Stimulated activated CD4-positive, alpha-beta T cell treated with anti-CD3 and anti-CD28 coated beads, Interleukin-1b, Interleukin-23, amount 100 ng/mL, for 1 hour (primary cell): ENCODE data around the gene CLDN1.

ENCODE experiments used
- DNase-seq, 2 donors: peaks; one replicate each; pipeline ENCODE4 v3.0.0-alpha.2; 2020; ENCODE audit warnings: low read depth in 2 of 2

The CLDN1 gene

DNA sequence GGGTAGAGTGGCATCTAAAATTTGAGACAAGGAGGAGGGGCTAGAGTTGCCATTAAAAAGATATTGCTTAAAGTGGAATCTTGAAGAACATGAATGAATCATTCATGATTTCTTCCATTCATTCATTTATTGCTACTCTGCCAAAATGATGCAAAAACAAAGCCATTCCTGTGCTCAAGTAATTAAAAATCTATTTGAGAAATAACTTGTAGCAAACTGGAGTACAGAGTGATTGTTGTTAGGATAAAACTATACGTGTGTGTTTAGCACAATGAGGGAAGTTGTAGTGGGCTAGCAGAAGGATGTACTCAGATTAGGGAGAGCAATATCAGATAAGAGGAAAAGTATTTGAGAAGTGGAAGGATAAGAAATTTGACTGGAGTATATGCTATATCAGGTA lies 11.7 kb upstream of the CLDN1 start:
- no peak for DNase-seq

DNA sequence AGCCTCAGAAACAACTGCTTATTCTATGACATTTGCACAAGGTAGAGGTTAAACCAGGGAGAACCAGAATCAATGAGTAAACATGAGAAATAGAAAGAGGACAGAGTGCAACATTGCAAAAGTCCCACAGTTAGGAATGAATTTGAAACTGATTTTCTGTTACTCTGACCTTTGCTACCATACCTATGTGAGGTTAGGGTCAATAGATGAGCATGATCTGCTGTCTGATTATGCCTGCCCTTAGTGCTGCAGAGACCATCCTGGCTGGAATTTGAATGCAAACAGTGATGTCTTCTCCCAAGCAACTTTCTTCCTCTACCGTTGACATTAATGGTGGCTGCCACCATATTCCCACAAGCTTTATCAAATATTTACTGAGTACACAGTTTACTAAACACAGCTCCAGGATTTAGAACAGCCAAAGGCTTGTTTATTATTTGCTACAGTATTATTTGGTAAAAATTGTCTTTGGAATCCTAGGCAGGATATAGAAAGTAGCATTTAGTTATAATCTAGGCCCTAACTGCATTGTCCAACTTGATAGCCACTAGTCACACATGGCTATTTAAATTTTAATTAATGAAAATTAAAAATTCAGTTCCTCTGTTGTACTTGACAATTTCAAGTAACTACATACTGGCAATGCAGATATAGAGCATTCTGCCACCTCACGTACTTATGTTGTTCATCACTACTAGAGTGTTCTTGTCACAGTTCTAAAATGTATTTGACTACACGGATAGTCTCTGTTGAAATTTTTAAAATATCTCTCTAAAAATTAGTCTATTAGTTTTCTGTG lies 8.9 kb upstream of the CLDN1 start:
- no peak for DNase-seq

DNA sequence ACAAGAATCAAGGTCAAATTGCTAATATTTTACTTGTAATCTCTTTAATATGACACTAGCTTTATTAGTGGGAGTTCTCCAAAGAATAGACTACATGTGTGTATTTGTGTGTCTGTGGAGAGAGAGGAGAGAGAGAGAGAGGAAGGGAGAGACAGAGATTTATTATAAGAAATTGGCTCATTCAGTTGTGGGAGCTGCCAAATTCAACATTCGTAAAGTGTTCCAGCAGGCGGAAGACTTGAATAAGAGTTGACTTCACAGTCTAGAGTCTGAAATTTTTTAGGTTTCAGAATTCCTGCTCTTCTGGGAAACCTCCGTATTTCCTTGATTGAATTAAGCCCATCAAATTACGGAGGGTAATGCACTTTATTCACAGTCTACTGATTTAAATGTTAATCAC lies 4.7 kb upstream of the CLDN1 start:
- DNase-seq, result no peak

DNA sequence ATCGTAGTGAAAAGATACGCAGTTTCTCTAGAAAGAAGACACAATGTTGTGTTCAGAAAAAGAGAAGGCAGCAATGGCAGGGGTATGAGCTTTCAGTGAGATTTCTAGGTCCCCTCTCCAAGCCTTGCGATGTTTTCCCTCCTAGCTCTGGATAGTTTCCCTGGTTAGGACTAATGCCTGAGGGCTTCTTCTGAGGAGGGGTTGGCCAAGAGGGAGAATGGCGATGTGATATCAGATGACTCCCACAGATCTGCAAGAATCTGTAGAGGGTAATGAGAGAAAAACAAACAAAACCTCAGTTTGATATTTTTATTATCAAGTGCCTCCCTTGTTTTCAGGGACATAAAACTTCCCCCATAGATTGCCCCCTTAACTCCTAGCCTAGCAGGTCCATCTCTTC lies 4.1 kb upstream of the CLDN1 start:
- no peak for DNase-seq

DNA sequence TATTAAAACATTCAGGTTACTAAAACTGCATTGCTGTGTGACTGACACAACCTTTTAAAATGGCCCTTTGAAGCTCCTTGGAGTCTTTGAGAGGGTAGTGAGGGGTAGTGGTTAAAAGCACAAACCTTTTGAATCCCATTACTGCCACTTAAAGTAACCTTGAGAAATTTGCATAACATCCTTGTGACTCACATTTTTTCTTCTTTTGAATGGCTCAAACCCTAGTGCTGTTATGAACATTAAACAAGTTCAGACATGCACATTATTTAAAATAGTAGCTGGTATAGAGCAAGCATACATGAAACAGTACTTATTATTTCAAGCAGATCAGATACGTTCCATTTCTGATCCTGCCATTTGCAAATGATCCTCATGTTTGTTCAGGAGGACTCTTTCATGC lies 3.7 kb upstream of the CLDN1 start:
- no peak for DNase-seq

DNA sequence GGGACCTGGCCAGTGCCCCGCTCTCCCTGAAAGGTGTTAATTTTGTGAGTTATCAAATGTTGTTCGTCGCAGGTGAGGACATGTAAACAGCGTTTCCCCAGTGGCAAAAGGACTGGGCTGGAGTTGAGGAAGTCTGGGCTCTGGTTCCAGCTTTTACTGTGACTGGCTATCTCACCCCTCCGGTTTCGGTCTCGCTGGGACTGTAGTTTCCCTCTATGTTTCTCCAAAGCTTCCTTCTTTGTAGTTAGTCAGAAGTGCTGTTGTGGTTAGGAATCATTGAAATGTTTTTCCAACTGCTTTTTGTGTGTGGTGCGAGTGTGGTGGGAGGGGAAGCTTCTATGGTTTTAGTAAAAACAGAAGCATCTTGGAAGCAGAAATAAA lies 990 bp upstream of the CLDN1 start:
- no peak for DNase-seq

DNA sequence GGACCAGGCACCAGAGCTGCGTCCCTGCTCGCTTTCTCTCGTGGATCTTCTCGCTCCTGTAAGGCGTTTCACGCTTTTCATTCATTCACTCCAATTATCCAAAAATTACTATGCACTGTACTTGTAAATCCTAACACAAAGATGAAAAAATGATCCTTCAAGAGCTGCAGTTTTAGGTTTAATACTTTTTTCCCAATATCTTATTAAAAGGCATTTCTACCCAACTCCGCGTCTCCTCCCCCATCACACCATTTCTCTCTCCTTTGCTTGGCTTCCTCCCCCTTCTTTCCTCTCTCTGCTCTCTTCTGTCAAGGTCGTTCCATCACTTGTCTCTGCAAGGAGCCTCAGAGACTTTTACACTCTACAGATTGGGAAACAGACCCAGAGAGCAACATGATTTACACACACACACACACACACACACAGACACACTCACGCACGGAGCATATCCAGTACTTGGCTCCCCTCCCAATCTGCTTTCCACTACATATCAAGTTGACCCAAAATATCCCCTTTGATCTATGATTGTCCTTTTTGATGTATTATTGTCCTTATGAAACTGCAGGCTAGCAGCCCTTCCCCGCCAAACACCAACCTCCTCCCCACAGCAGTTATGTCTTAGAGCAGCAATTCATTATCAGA lies 479 bp upstream of the CLDN1 start:
- DNase-seq, result no peak

DNA sequence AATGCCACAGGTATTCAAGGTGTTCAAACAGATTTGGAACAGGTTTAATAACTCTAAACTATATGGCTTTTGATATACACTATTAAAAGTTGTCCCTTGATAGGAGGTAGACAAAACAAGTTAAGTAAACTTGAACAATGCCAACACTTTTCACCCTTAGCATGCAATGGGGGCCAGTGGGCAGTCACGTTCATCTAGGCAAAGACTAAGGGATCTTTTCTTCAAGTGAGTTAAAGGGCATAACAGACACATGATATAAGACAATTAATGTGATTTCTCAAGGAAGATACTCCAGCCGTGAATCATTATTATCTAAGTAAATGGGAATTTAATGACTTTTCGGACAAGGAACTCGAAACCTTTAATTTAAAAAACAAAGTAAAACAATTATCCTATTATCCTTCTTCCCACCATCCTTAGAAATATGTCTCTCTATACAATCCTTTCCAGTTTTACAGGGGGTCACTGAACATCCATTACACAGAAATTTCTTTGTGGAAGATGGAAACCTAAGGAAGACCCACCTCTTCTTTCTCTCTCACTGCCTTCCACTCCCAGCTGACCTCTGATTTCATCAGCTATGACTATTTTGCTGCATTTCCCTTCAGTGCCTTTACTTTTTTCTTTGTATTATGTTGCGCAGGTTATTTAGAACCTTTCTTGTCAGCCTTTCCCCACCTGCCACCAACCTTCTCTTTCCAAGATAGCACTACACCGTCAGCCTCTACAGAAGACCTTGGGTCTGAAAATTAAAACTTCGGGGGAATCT lies 1.5 kb downstream of the CLDN1 start:
- DNase-seq, result no peak

DNA sequence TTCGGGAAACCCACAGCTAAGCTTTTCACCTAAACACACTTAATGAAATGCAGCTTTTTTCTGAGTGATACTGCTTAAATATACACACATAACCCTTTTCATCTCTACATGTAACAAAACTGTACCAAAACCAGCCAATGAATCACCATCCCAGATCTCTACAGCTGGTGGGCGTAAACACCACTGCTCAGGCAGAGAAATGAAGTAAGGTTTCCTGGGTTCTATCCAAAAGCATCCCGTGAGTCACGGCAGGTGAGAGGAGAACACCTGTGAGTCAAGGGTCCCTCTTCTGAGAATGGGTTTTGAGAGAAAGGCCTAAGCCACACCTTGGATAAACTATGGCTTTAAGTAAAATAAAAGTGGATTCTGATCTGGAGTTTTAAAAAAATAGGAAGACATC lies 2.6 kb downstream of the CLDN1 start:
- no peak for DNase-seq

DNA sequence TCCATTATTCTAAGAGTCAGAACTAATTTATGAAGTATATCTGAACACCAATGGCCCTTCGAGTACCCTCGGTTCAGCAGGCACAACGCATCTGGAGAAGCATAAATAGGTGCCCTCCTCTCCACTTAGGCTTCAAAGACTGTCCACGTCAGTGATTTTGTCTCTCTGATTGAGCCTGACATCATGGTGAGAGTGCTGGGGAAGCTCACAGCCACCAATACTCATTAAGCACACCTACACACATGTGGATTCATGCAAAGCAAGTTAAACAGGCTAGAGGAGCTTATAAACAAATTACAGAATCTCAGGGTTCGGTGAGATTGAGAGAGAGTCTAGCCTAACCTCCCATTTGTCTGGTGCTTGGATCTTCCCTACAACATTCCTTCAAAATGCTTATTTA lies 3.6 kb downstream of the CLDN1 start:
- DNase-seq, result no peak

DNA sequence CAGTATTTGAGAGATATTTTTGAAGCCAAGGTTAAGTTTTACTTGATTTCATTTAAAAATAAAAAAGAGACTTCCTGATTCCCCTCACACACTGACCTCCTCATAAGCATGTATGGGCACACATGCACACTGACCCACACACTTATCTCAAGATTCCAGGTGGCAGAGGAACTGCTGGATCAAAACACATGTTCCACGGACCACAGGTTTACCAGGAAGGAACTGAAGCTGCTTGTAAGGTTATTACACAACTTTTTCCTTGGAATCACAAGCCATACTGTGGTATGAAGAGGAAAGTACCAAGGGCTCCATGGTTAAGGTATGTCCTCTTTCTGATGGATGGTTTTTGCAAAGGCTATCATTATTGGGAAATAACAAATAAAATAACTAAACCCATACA lies 7.5 kb downstream of the CLDN1 start:
- no peak for DNase-seq

DNA sequence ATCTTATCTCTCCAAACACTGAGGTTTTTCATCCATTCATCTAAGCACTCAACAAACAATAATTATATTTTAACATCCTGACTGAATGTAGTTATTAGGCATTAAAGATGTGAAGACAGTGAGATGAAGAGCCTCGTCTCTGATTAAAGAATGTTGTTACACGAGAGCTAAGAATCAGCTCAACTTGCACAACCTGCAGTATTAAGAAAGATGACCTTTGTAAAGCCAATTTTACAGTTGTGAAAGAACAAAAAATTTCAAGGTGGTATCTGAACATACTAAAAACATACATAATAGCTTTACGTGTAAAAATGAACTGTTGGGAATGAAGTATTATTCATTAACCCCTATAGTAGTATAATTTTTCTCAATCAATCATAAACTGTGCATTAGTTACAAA lies 12.8 kb downstream of the CLDN1 start:
- DNase-seq, result no peak

DNA sequence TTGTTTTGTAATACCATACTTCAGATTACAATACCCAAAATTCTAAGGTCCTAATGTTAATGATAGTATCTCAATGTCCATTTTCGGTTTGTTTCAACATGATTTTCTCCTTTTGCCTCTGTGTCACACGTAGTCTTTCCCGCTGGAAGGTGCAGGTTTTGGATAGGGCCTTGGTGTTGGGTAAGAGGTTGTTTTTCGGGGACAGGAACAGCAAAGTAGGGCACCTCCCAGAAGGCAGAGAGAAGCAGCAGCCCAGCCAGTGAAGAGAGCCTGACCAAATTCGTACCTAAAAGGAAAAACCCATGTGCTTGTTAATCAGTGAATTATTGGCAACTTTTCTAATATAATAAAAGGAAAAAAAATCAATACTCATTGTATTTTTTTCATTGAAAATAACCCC lies 14.1 kb downstream of the CLDN1 start:
- no peak for DNase-seq

DNA sequence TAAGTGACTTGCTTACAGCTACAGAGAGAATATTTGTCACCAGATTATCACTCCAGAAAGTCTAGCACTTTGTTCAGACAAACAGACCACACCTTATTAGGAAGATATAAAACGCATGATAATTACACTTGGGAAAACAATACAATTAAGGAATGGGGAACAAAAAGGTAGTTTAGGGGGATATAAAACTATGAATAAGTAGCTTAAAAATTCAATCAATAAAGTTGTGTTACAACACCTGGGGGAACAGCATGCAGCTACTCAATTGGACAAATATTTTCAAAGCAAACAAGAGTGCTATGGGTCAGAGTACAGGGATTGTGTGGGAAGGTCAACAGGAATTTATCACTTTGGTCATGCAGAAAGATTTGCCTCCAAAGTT lies 15.1 kb downstream of the CLDN1 start:
- DNase-seq, result no peak

DNA sequence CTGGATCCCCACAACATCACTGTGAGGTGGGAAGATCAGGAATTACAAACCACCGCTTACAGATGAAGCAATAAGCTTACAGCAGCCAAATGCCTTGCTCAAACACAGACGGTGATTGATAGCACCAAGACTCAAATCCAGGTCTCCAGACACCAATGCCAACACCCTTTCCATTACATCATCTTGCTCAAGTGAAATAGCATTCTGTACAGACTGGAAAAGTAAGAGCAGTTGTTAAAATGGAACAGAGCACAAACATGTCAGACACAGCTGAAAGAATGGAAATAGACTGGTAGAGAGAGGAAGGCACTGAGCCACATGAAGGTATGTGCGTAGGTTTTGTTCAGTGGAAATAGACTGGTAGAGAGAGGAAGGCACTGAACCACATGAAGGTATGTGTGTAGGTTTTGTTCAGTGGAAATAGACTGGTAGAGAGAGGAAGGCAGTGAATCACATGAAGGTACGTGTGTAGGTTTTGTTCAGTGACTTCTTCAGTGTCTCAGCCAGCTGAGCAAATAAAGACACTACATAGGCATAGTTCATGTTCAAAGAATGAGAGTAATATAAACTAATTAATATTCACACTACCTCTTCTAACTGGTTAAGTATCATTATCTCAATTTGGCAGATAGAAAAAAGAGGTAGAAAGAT lies 15.6 kb downstream of the CLDN1 start:
- no peak for DNase-seq

DNA sequence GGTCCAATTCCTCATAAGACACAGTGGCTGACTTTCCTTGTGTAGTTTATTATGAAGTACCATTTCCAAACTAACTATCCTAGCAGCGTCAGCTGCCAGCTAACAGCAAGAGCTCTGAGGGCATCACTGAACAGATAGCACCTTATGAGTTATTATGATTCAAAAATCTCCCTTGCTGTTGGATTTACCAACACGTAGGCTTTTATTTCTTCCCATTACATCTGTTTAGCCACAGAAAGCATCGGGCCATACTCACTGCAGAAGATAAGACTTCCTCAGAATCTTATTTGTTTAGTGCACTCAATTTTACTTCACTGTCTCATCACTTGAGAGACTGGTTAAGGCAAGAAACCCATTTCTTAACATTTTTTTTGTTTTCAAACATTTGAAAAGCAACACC lies 16.2 kb downstream of the CLDN1 start:
- no peak for DNase-seq

DNA sequence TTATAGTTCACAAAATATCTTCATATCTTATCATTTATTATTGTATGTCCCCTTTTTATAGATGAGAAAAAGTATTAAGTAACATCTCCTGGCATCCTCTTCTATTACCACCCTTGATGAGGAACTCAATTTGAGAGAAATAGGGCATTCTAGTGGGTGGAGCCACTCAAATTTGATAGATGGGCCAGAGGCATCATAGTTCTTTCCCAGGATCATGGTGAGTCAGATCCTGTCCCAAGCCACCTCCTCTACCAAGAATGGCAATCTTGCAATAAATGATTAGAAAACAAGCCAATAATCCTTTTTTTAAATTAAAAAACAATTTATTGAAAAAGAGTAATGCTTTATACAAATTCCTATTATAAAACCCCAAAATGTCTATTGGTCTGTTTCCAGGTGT lies 16.8 kb downstream of the CLDN1 start:
- DNase-seq, result no peak

DNA sequence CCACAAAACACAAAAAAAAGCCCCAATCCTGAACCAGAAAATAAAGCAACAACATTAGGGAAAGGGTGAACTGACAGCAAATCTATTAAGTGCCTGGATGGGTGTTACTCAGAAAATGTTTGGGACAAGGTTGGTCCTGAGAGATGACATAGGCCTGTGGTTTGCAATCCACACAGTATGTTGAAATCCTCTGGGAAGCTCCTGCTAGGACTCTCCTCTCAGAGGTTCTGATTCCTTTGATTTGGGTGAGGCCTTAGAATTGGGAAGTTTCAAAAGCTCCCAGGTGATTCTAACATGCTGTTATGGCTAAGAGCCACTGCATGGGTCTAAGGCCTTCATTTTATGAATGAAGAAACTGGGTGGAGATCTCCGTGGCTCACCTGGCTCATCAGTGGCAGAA lies 18.4 kb downstream of the CLDN1 start:
- no peak for DNase-seq

DNA sequence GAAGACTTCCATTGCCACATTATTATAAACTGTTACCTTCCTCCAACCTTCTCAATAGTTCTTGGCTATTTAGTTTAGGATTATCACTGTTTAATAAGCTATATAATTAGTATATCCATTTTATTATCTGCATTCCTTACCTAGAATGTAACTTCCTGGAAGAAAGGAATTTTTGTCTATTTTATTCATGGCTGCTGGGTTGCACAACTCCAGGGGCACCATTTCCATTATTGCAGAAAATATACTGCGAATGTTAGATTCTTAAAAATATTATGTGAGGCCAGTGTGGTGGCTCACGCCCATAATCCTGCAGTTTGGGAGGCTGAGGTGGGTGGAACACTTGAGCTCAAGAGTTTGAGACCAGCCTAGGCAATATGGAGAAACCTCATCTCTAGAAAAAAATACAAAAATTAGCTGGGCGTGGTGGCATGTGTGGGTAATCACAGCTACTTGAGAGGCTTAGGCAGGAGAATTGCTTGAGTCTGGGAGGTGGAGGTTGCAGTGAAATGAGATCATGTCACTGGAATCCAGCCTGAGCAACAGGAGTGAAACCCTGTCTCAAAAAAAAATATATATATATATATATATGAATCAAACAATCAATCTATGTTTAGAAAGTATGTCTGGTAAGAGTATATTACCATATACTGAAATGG lies 19.9 kb downstream of the CLDN1 start:
- no peak for DNase-seq

DNA sequence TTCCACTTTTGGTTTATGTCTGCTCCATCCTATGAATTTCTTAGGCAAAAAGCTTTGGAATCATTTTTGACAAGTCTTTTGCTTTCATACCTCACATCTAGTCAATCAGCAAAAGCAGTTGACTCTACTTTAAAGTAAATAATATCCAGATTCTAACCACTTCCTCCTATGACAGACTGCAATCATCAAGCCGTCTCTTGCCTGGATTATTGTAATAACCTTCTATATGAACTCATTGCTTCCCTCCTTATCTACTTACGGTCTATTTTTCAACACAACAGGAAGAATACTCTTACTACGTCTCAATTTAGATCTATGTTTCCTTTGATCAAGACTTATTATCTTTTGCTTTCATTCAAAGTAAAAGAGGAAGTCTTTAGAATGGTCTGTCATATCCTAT lies 20.7 kb downstream of the CLDN1 start:
- DNase-seq, result no peak

DNA sequence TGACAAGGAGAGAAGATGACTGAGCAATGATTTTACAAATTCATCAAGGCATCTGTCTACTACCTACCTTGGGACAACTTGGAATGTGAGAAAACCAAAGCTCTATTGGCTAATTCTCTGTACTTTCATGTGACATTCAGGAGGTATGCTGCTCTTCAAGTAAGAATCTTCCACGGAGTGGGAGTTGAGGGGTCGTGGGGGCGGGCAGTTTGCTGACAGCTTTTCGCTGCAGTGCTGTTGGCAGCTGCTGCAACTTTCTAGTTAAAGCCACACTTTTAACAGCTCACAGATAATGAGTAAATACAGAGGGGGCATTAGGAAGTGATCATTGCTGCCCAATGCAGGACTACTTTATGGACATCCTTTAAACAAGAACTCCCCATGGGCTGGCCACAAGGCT lies 22.3 kb downstream of the CLDN1 start:
- DNase-seq, result no peak

DNA sequence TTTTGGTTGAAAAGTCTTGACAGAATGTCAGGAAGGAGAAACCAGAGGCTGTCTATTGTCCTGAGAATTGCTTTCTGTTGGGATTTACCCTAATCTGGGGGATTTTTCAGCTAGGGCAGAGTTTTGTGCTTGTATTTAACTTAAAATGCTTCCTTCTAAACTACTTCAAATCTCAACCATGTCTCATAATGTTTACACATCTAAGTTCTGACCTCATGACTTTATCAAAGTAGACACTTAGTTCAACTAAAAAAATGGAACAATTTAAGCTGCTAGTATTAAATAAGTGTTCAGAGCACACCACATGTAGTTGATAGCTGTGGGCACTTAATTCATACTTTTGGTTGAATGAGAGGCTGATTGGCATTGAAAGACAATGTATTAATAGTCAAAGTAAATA lies 28.2 kb downstream of the CLDN1 start:
- no peak for DNase-seq
